Hepatocyte (in vitro differentiated cells): ENCODE data around the gene PDGFRB.

Source experiments
- CTCF ChIP-seq: fragments of 200-600 bp; sonication (generic); IDR thresholded peaks from 2 replicates; pipeline ENCODE4 v1.5.1; 2016; ENCODE audit warnings: antibody characterized with exemption, mild to moderate bottlenecking; ENCODE audit not compliant: poor library complexity
- EZH2 ChIP-seq: fragments of 200-600 bp; sonication (generic); IDR thresholded peaks from 2 replicates; pipeline ENCODE4 v1.6.1; 2016; ENCODE audit warnings: antibody characterized with exemption, mild to moderate bottlenecking, borderline replicate concordance

DNA sequence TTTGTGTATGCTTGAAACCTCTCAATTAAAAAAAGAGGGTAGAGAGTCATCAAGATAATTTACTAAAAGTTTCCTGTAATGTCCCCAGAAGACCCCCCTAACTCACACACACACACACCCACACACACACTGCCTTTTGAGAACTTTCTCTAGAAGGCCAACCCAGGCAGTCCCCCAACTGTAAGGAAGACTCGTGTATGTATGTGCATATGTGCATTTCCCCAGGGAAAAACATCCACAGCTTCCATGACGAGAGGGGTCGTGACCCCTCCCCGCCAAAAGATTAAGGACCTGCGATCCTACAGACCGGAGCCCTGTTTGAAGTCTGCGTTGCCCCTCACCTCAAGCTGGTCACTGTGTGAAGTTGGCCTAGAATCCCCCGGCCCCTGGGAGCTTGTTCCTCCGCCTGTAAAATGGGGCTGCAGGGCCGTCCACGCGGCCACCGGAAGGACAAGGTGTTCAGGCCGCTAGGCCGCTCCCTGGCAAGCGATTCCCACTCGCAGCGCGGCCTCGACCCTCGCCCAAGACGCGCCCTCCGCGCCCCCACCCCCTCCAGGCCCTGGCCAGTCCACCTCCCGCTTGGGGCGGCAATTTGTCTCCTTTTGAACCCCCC, 10.5 kb upstream of the PDGFRB start:
- TF ChIP-seq CTCF (no peak), EZH2 (no peak)
